Measurements from ENCODE around the gene PLD1.
A peak's percentile ranks its signal among the peaks of the same experiment; 100 is the strongest.

The PLD1 gene

DNA sequence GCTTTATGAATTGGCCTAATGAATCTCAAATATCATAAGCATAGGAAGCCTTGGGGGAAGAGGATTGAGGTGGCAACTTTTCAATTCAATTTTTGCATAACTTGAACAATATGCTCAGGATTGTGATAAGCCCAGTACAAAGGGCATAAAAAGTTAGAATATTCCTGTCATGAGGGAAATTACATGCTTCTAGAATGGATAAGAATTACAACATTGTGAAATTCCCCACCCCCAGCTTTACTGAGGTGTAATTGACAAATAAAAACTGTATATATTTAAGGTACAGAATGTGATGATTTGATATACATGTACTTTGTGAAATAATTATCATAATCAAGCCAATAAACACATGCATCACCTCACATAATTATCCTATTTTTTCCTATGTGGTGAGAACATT, 217.5 kb downstream of the PLD1 start:
- H3K4me3 ChIP-seq (ENCODE audit: low read depth, low read length), result no peak overlapping the region
- H3K4me1 ChIP-seq, result no peaks in the 10 kb centered on the region
- no peaks in the 10 kb centered on the region for H3K27me3 ChIP-seq
- no peaks in the 10 kb centered on the region for H3K9me3 ChIP-seq
- no peak for DNase-seq
- TF ChIP-seq, protein P1, sequence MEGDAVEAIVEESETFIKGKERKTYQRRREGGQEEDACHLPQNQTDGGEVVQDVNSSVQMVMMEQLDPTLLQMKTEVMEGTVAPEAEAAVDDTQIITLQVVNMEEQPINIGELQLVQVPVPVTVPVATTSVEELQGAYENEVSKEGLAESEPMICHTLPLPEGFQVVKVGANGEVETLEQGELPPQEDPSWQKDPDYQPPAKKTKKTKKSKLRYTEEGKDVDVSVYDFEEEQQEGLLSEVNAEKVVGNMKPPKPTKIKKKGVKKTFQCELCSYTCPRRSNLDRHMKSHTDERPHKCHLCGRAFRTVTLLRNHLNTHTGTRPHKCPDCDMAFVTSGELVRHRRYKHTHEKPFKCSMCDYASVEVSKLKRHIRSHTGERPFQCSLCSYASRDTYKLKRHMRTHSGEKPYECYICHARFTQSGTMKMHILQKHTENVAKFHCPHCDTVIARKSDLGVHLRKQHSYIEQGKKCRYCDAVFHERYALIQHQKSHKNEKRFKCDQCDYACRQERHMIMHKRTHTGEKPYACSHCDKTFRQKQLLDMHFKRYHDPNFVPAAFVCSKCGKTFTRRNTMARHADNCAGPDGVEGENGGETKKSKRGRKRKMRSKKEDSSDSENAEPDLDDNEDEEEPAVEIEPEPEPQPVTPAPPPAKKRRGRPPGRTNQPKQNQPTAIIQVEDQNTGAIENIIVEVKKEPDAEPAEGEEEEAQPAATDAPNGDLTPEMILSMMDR (IDR thresholded peaks at IDR 0.05; ENCODE audit: low read depth, low read length), result no peak
- no peaks in the 10 kb centered on the region for H3K36me3 ChIP-seq

GRCh38 chr3:171591070-171591469, 219.2 kb downstream of the PLD1 start:
- DNase-seq, result no peak
- TF ChIP-seq, protein P1 (IDR thresholded peaks at IDR 0.05; ENCODE audit: low read depth, low read length), result no peak
- H3K36me3 ChIP-seq, result no peaks in the 10 kb centered on the region
- peaks cover 9% of the 10 kb centered on the region for H3K4me1 ChIP-seq
- no peak overlapping the region for H3K4me3 ChIP-seq (ENCODE audit: low read depth, low read length)
- H3K9me3 ChIP-seq, result no peaks in the 10 kb centered on the region
- no peaks in the 10 kb centered on the region for H3K27me3 ChIP-seq

- peak; percentile 63 for DNase-seq
- TF ChIP-seq, protein P1 (IDR thresholded peaks at IDR 0.05; ENCODE audit: low read depth, low read length), result no peak
Observed at GRCh38 chr3:171586274-171586673, 224.0 kb downstream of the PLD1 start.

GRCh38 chr3:171585039-171585438, 225.2 kb downstream of the PLD1 start:
- Histone ChIP-seq H3K4me1 (peaks cover 21% of the 10 kb centered on the region), H3K27me3 (no peaks in the 10 kb centered on the region), H3K36me3 (no peaks in the 10 kb centered on the region), H3K9me3 (no peaks in the 10 kb centered on the region), H3K4me3 (ENCODE audit: low read depth, low read length) (no peak overlapping the region)
- DNase-seq, result no peak
- TF ChIP-seq, protein P1 (IDR thresholded peaks at IDR 0.05; ENCODE audit: low read depth, low read length), result no peak

More at GRCh38 chr3:171586274-171586673, 224.0 kb downstream of the PLD1 start:
- Histone ChIP-seq H3K36me3 (no peaks in the 10 kb centered on the region), H3K4me3 (ENCODE audit: low read depth, low read length) (peak overlapping the region; percentile 5; the same call in 1 of the 2 replicates), H3K9me3 (no peaks in the 10 kb centered on the region), H3K27me3 (no peaks in the 10 kb centered on the region), H3K4me1 (peaks cover 21% of the 10 kb centered on the region)

DNA sequence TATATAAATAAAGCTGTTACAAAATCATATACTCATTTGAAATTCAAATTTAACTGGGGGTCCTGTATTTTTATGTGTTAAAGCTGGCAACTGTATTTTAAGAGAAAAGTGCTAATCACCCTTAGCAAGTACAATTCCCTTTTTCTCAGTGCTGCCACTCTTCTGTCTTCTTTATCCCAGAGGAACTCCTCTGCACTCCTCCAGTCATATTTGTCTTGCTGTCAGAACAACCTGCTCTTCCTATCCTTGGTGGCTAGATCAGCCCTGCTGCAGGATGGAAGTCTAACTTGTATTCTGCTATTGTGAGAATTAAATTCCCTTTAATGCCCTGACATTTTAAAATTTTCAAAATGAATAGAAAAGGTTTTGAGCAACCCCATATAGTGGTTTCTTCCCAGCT, 226.2 kb downstream of the PLD1 start:
- peaks cover 21% of the 10 kb centered on the region for H3K4me1 ChIP-seq
- H3K9me3 ChIP-seq, result no peaks in the 10 kb centered on the region
- no peaks in the 10 kb centered on the region for H3K27me3 ChIP-seq
- no peak for DNase-seq
- TF ChIP-seq, protein P1 (IDR thresholded peaks at IDR 0.05; ENCODE audit: low read depth, low read length), result no peak
- H3K4me3 ChIP-seq (ENCODE audit: low read depth, low read length), result no peak overlapping the region
- no peaks in the 10 kb centered on the region for H3K36me3 ChIP-seq

DNA sequence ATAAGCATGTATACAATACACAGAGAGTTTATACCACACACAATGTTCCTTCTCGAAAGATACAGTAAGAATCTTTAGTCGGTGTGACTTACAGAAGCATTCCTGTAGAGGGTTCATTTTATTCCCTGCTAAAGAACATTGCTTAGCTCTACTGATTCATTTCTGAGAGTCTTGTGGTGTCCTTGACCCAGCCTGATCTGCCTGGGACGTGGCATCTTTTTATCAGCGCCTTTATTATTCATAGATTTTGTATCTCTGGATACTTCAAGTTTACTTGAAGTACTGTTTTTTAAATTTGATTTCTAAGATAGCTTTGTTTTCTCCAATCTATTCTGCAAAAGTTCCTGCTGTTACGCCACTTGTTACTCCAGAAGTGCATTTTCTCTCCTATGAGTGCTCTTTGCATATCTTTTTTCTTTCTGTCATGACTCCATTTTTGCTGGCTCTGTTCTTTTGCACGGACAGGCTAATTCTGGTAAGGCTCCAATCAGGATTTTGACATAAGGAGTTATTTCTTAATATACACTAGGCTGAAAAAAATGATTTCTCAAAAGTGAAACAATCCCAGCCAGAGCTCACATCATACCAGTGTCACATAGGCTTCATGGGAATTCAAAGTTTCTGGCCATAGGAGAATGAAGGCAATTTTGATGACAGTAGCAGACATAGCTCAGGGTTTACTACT, 235.6 kb downstream of the PLD1 start:
- Histone ChIP-seq H3K36me3 (no peaks in the 10 kb centered on the region), H3K4me1 (no peaks in the 10 kb centered on the region), H3K9me3 (no peaks in the 10 kb centered on the region), H3K27me3 (no peaks in the 10 kb centered on the region), H3K4me3 (ENCODE audit: low read depth, low read length) (no peak overlapping the region)
- no peak for DNase-seq
- TF ChIP-seq, protein P1 (IDR thresholded peaks at IDR 0.05; ENCODE audit: low read depth, low read length), result no peak

Data from BE2C (cell line).